Skeletal muscle satellite cell (primary cell): ENCODE data around the gene ULK1.
A peak's percentile ranks its signal among the peaks of the same experiment; 100 is the strongest.

Experiments
- H3K27me3 ChIP-seq: 2 replicates; pipeline ENCODE4 v1.7.0; 2013; ENCODE audit warnings: low read length; ENCODE audit not compliant: control insufficient read depth, insufficient read depth
- H3K36me3 ChIP-seq: 2 replicates; pipeline ENCODE4 v1.7.0; 2013; ENCODE audit warnings: mild to moderate bottlenecking, control low read depth, low read length; ENCODE audit not compliant: insufficient read depth
- H3K4me1 ChIP-seq: 2 replicates; pipeline ENCODE4 v1.7.0; 2013; ENCODE audit warnings: low read length; ENCODE audit not compliant: control insufficient read depth, insufficient read depth
- H3K4me2 ChIP-seq: 2 replicates; pipeline ENCODE4 v1.7.0; 2013; ENCODE audit warnings: mild to moderate bottlenecking, low read length
- H3K4me3 ChIP-seq: 2 replicates; pipeline ENCODE4 v1.7.0; 2013; ENCODE audit warnings: low read length
- H3K9ac ChIP-seq: 2 replicates; pipeline ENCODE4 v1.7.0; 2013; ENCODE audit warnings: mild to moderate bottlenecking, low read depth, low read length, moderate library complexity
- H3K9me3 ChIP-seq: replicated peaks from 2 replicates; pipeline ENCODE4 v1.7.0; 2013; ENCODE audit warnings: mild to moderate bottlenecking, control low read depth, low read length

ULK1 gene

GRCh38 chr12:131905630-131906091 is 11.2 kb downstream of the ULK1 start:
- H3K4me2 ChIP-seq: no peak overlapping the region
- H3K27me3 ChIP-seq: no peaks in the 10 kb centered on the region
- peaks cover 5% of the 10 kb centered on the region for H3K36me3 ChIP-seq
- no peaks in the 10 kb centered on the region for H3K9me3 ChIP-seq
- H3K4me3 ChIP-seq: no peak overlapping the region
- H3K9ac ChIP-seq: no peak overlapping the region
- no peaks in the 10 kb centered on the region for H3K4me1 ChIP-seq

DNA sequence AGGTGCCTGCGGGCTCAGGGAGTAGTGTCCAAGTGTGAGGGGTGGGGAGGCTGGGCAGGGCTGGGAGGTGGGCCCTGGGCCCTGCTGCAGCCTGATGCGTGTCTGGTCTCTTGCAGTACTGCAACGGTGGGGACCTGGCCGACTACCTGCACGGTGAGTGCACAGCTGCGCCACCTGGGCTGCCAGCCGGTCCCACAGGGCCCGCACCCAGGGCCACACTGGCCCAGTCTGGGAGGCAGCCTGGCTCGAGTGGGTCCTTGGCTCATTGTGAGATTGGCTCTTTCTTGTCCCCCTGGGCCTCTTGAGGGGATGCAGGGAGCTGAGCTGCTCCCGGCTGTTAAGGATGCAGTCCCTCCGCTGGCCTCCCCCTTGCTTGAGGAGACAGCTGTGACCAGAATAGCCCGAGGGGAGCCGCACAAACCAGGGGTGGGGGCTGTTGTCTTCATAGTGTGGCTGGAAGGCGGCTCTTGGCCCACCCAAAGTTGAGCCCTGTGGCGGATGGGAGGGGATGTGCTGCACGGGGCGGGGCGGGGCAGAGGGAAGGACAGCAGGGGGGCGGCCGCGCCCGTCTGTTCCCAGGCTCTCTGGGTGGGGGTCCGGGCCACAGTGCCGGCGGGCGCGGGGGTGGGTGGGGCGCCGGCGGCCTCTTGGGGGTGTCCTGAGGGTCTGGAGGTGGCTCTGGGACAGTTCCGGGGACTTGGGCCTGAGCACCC is 13.1 kb downstream of the ULK1 start:
- no peak overlapping the region for H3K4me2 ChIP-seq
- H3K9me3 ChIP-seq: no peaks in the 10 kb centered on the region
- no peaks in the 10 kb centered on the region for H3K27me3 ChIP-seq
- H3K36me3 ChIP-seq: peaks cover 16% of the 10 kb centered on the region
- H3K9ac ChIP-seq: no peak overlapping the region
- H3K4me3 ChIP-seq: no peak overlapping the region
- peaks cover 6% of the 10 kb centered on the region for H3K4me1 ChIP-seq

DNA sequence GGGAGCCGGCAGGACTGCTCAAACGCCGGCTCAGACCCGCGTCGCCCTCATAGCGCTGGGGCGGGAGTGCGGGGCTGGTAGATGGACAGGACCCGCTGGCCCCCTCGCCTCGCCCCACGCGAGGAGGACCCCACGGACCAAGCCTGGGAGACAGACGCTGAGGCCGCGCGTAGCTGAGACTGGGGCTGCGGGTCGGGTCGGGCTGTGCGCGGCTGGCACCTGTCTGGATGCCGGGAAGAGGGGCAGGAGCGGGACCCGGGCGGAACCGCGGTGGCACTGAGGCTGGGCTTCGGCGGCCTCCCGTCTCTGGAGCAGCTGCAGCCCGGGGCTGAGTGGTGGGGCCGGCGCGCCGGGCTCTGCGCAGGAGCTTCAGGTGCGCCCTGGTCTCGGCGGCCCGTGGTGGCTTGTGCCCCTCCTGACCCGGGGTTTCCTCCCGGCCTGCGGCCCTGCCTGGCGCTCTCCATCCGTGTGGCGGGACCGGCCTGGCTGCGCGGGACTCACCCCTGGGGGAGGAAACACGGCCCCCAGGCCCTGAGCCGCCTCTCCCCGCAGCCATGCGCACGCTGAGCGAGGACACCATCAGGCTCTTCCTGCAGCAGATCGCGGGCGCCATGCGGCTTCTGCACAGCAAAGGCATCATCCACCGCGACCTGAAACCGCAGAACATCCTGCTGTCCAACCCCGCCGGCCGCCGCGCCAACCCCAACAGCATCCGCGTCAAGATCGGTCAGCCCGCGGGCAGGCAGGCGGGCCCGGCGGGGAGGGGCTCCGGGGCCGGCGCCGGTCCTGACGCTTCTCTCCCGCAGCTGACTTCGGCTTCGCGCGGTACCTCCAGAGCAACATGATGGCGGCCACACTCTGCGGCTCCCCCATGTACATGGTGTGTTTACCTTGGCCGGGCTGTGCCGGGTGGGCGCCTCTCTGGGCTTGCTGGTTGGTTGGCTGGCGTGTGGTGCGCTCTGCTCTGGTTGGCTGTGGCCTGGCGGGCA is 14.0 kb downstream of the ULK1 start:
- no peak overlapping the region for H3K4me3 ChIP-seq
- H3K4me1 ChIP-seq: peaks cover 12% of the 10 kb centered on the region
- H3K9me3 ChIP-seq: no peaks in the 10 kb centered on the region
- H3K27me3 ChIP-seq: no peaks in the 10 kb centered on the region
- H3K36me3 ChIP-seq: peaks cover 16% of the 10 kb centered on the region
- no peak overlapping the region for H3K9ac ChIP-seq
- H3K4me2 ChIP-seq: no peak overlapping the region

- Histone ChIP-seq H3K36me3 (peaks cover 20% of the 10 kb centered on the region), H3K27me3 (no peaks in the 10 kb centered on the region), H3K9me3 (no peaks in the 10 kb centered on the region), H3K4me1 (peaks cover 12% of the 10 kb centered on the region), H3K9ac (no peak overlapping the region), H3K4me2 (no peak overlapping the region), H3K4me3 (no peak overlapping the region)
These were observed 14.8 kb downstream of the ULK1 start for GRCh38 chr12:131909081-131909751.

DNA sequence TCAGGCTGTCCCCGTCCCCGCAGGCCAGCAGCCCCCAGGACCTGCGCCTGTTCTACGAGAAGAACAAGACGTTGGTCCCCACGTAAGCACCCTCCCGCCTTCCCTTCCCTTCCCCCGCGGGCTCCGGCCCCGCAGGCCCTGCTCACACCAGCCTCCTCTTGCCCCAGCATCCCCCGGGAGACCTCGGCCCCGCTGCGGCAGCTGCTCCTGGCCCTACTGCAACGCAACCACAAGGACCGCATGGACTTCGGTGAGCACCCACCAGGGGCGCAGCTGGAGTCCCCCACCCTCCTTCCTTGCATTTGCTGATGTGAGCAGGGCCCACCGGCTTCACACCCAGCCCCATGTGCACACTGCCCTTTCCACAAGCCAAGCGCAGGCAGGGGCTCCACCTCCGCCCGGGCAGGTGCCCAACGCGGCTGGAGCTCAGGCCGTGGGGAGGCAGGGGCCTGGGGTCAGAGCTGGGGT is 15.4 kb downstream of the ULK1 start:
- no peak overlapping the region for H3K4me3 ChIP-seq
- H3K4me1 ChIP-seq: peaks cover 12% of the 10 kb centered on the region
- no peak overlapping the region for H3K9ac ChIP-seq
- no peaks in the 10 kb centered on the region for H3K27me3 ChIP-seq
- H3K9me3 ChIP-seq: no peaks in the 10 kb centered on the region
- no peak overlapping the region for H3K4me2 ChIP-seq
- H3K36me3 ChIP-seq: peaks cover 26% of the 10 kb centered on the region

DNA sequence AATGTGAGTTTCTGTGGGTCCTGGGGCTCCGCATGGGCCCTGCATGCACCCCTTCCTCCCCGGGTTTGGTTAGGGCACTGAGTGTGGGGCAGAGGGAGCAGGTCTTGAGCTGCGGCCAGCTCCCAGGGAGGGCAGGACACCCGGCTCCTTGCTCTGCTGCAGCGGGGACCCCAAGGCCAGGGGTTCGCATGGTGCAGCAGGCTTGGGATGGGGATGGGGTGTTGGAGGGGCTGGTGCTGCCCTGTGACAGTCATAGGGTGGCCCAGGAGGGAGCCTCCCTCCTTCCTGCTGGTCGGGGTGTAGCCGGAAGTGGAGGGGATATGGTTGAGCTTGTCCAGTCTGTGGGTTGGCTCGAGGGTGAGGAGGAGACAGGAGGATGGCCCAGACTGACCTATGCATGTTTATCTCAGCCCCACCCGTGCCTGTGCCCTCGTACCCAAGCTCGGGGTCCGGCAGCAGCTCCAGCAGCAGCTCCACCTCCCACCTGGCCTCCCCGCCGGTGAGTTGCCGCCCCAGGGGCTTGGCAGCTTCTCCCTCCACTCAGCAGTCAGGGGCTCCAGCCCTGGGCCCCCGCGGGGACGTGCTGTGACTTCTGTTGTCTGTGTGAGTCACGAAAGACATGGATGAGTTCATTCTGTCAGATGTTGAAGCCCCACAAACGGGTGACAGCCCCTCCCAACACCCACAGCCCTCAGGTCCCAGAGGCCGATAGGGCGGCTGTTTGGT is 16.0 kb downstream of the ULK1 start:
- no peak overlapping the region for H3K4me2 ChIP-seq
- H3K4me3 ChIP-seq: no peak overlapping the region
- peaks cover 33% of the 10 kb centered on the region for H3K36me3 ChIP-seq
- H3K4me1 ChIP-seq: peaks cover 12% of the 10 kb centered on the region
- H3K9ac ChIP-seq: no peak overlapping the region
- H3K27me3 ChIP-seq: no peaks in the 10 kb centered on the region
- H3K9me3 ChIP-seq: no peaks in the 10 kb centered on the region

DNA sequence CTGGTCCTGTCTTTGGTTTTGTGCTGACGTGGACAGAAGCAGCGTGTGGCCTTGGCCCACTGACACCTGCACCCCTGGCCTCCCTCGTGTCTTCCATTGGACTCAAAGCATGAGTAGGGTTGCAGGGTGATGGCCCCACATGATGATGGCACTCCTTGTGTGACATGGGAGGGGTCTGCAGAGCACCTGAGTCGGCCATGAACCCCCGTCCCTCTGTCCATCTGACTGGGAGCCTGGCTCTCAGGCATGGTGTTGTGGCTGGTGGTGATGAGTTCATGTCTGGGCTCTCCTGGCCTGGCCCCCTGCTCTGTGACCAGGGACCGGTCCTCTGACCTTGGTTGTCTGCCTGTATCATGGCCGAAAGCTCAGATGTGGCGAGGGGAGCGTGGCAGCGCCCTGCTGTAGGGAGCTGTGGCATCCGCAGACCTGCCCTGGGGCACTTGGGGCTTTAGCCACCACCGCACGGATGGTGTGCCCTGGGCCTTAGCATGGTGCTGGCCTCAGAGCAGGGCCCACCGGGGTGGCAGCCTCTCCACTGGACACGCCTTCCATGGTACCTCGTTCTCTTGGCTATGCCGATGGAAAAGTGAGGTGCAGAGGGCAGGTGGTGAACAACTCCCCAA is 16.7 kb downstream of the ULK1 start:
- Histone ChIP-seq H3K4me2 (no peak overlapping the region), H3K9me3 (no peaks in the 10 kb centered on the region), H3K27me3 (no peaks in the 10 kb centered on the region), H3K4me3 (no peak overlapping the region), H3K4me1 (peaks cover 12% of the 10 kb centered on the region), H3K9ac (no peak overlapping the region), H3K36me3 (peaks cover 40% of the 10 kb centered on the region)

DNA sequence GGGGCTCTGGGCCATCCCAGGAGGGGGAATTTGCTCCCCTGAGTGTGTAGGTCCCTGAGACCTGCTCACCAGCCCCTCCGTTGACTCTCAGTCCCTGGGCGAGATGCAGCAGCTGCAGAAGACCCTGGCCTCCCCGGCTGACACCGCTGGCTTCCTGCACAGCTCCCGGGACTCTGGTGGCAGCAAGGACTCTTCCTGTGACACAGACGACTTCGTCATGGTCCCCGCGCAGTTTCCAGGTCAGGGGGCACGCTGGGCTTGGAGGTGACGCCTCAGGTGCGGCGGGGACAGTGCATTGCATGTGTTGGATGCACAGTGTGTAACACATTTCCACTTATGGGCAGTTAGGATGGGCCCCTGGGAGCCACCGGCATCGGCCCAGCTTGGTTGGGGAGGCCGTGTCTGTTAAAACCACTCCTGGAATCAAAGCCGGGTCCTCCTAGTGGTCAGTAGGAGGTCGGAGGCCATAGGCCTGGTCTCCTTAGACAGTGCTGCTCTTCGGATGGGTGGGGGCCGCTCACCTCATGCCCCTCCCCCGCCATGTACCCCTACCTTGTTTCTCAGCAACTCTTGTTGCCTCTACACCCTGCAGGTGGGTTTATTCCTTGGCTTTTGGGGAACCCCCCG is 17.5 kb downstream of the ULK1 start:
- H3K9ac ChIP-seq: no peak overlapping the region
- H3K4me2 ChIP-seq: peak overlapping the region; percentile 53
- H3K4me3 ChIP-seq: no peak overlapping the region
- peaks cover 46% of the 10 kb centered on the region for H3K36me3 ChIP-seq
- H3K27me3 ChIP-seq: no peaks in the 10 kb centered on the region
- peaks cover 12% of the 10 kb centered on the region for H3K4me1 ChIP-seq
- no peaks in the 10 kb centered on the region for H3K9me3 ChIP-seq

DNA sequence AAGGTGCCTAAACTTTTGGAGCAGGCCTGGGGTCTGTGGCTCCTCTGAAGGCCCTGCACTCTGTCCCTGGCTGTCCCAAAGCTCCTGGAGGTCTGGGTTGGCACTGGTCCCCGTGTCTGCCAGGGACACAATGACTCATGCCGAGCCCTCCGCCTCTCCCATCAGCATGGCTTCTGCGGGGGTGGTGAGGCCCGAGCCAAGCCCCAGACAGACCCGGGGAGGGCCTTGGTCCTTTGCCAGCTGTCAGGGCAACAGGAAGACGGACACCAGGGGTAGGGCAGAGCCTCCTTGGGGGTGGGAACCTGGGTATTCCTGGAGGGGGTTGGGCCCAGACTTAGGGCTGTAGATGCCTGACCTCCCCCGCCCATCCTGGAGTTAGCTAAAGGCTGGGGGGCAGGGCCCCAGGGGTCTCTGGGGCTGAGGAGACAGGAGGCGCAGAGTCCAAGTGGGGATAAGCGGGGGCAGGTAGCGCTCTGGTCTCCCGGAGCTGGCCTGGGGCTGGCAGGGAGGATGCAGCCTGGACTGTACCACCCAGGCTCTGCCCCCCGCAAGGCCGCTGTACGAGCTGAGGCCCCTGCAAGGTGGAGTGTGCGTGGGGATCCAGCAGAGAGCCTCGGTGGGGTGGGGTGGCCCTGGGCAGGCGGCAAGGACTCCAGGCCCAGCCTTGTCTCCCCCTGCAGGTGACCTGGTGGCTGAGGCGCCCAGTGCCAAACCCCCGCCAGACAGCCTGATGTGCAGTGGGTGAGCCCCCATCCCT is 18.3 kb downstream of the ULK1 start:
- Histone ChIP-seq H3K36me3 (peaks cover 46% of the 10 kb centered on the region), H3K9me3 (no peaks in the 10 kb centered on the region), H3K27me3 (no peaks in the 10 kb centered on the region), H3K9ac (no peak overlapping the region), H3K4me2 (peak overlapping the region; percentile 53), H3K4me1 (peaks cover 12% of the 10 kb centered on the region), H3K4me3 (no peak overlapping the region)

DNA sequence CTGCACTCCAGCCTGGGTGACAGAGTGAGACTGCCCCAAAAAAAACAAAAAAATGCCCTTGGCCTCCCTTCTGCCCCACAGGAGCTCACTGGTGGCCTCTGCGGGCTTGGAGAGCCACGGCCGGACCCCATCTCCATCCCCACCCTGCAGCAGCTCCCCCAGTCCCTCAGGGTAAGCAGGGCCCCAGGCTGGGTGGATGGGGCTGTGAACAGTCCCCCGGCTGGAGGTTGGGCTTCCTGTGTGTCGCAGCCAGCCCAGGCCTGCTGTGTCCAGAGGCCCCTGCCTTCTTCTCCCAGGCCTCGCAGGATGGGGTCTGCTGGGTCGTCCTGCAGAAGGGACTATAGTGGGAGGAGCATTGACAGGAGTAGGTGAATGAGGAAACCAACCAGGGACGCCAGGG is 19.2 kb downstream of the ULK1 start:
- Histone ChIP-seq H3K36me3 (peaks cover 45% of the 10 kb centered on the region), H3K4me2 (no peak overlapping the region), H3K27me3 (no peaks in the 10 kb centered on the region), H3K9ac (no peak overlapping the region), H3K9me3 (no peaks in the 10 kb centered on the region), H3K4me3 (no peak overlapping the region), H3K4me1 (peaks cover 12% of the 10 kb centered on the region)
